GM21367 (cell line): ENCODE data around the gene FKBP7.
"Not testable (repeated sequence)": the region's sequence is repeated elsewhere in the genome, so short reads cannot be mapped to it uniquely, and the experiment has no call there.

Experiments
- ATAC-seq: cut with Tn5 transposase; IDR thresholded peaks from one replicate; pipeline ENCODE4 v1.9.1; 2021; ENCODE audit not compliant: unreplicated experiment

The FKBP7 gene

DNA sequence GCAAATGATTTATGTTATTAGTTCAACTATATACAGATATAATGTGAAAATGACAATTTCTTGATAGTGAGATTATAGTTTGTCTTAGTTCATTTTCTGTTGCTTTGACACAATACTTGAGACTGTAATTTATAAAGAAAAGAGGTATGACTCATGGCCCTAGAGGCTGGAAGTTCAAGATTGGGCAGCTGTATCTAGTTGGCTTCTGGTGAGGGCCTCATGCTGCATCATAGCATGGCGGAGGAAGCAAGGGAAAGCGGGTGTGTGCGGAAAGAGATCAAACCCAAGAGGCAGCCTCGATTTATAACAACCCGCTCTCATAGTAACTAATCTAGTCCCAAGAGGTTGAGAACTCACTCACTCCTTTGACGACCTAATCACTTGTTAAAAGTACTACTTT is 13.2 kb upstream of the FKBP7 start:
- ATAC-seq, result no peak

DNA sequence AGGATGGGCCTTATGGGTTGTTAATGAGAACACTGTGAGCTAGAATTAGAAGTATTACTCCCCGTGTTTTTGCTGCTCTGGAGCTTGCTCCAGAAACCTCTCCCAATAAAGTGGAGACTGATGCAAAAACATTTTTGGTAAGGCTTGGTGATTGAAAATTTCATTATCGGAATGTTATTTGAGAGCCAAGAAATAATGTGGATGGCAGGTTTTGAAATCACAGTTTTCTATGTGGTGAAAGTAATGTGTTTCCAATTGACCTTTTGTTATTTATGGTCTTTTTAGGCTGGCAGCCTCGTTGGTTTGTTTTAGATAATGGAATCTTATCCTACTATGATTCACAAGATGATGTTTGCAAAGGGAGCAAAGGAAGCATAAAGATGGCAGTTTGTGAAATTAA is 7.0 kb upstream of the FKBP7 start:
- ATAC-seq, result no peak

DNA sequence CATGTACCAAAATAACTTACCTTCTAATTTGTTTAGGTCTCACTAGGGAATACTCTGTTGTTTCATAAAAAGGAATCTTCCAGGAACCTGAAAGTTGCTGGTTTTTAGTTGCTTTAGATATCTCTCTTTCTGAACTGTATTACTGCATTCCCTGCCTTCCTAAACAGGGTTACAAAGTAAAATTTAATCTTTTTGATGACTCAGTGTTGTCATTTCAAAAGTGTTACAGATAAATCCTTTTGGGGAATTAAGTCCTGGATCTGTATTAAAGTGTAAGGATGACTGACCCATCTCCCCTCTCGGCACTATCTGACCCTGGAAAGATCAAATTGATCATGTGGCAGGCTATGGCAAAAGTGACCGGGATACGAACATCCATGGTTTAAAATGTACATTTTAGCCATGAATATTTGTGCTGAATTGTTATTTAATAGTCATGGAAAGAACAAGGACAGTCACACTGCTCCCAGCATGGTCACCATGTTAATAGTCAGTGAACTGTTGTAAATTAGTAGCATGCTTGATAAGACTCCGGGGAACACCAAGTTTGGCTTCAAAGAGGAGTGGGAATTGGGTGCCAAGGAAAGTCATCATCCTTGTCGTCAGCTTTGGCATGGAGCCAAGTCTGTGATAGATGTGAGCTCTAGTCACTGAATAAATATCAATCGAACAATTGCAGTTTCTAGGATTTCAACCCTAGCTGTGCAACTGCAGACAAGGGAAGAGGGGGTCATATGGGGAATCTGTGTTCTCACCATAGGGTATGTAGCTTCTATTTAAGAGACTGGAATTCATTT is 6.0 kb upstream of the FKBP7 start:
- no peak for ATAC-seq

DNA sequence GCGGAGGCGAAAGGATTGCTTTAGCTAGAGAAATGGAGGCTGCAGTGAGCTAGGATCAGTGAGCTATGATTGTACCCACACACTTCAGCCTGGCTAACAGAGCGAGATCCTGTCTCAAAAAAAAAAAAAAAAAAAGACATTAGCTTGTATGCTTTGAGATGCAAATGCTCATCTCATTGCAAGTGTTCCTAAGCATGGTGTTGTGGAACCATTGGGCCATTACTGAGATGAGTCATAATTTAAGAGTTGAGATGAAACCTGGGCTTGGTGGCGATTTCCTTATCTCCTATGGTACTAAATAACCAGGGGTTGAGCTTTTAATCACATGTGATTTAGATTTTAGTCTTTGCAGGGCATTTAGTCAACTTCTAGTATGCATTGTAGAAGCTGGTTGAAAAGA is 4.0 kb upstream of the FKBP7 start:
- ATAC-seq, result peak; percentile 30

DNA sequence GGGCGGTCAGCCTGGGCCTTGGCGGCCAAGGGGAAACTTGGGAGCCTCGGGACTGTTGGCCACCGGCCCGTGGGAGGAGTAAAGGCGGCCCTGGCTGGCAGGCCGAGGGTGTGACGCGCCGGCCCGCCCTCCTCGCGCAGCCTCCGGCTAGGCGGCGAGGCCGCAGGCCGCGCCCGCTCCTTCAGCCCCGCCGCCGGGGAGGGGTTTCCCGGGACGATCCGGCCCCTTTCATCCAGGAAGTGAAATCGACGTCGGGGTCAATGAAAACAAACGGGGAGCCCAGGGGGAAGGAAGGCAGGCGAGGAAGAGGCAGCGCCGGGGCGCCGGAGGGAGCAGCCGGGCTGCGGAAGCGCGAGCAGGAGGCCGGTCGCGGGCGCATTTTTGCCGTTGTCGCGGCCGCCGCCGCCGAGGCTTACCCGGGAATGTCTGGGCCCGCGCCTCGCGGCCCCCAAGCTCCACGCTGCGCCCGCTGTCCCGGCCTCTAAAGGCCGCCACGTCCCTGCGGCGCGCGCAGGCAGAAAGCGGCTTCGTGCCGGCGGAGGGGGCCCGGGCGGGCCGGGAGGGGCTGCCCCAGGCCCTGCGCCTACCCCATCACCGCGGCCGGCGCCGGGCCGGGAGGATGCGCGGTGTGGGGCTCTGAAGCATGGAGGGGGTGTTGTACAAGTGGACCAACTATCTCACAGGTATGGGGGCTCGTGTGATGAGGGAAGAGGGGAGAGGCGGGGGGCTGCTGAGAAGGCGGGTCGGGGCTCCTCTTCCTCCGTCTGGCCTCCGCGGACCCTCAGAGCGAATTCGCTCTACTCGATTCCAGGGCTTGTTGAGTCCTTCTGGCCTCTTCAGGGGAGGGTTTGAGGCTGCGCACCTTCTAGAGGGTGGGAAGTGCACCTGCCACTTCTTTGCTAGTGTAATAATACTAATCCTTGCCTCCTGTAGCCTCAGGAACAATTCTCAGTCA is 2.1 kb upstream of the FKBP7 start, which contains the start of gene PLEKHA3:
Gene PLEKHA3 (plus strand): TSS at position 231 of the 955 bp plus-strand sequence. CDS start 413 bp downstream, at position 644.
- ATAC-seq, result peak; percentile 63

DNA sequence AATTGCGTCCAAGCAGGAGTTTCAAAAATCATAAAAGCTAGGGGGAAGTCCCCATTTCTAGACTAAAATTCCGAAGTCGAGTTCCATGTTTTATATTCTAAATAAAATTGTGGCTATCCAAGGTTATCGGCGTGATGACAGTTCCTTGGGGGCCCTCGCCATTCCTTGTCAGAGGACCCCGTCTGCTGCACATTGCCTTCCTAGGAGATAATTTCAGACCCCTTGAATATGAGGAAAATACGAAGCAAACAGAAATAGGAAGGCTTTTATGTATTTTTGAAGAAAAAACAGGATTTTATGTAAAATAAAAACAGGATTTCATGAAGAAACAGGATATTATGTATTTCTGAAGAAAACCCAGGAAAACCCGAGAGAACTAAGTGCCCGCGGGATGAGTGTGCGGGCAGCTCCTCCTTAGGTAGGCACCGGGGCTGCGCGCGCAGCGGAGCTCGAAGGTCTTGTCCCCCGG is 1.4 kb upstream of the FKBP7 start:
- no peak for ATAC-seq

DNA sequence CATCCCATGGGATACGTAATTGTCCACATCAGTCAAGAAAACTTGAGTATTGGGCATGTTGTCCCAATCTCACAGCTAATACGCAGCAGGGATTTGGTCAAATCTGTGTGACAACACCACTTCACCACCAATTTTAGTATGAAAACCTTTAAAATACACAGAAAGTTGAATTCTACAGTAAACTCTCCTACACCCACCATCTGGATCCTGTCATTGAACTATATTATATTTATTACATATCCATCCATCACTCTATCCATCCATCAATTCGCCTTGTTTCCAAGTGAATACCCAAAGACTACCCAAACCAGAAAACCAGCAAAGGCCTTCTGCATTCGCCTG is 846 bp upstream of the FKBP7 start:
- no peak for ATAC-seq

DNA sequence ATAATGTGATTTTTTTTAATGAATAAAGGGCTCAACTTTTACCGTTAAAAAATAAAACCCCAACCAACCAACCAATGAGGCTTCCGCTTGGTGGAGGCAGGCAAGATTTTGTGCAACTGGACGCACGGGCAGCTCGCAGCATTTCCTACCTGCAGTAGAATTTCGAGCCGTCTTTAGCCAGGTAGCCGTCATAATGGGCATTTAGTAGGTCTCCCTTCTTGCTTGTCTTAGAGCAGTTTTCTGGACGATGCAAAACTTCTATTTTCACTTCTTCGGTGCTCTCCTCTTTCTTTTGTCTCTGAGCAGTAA is 316 bp downstream of the FKBP7 start:
- ATAC-seq, result no peak

DNA sequence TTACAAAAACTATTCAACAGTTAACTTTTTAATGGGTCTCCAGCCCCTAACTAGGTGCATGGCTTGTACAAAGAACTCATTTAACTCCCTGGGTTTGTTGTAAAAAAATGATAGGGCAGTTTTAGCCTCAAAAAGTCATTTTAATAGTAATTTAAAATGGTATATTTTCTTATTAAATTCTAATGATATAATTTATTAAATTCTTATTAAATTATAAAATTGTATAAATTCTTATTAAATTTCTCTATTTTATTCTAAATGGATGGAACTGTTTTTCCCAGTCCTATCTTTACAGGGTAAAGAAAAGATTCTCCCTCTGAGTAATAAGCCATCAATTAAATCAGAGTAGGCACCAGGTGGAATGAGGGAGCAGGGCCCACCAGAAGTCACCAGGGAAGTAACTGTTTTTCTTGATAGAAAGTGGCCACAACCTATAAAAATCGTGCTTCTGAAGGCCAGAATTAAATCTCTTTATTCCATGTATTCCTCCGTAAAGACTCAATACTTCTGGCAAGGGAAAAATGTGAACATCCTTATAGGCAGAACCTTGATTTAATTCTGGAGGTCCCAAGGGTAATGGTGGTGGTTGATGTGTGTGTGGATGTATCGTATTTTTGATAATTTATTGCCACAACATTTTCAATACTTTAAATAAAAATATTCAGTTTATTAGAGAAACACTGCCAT is 814 bp downstream of the FKBP7 start:
- ATAC-seq, result no peak

DNA sequence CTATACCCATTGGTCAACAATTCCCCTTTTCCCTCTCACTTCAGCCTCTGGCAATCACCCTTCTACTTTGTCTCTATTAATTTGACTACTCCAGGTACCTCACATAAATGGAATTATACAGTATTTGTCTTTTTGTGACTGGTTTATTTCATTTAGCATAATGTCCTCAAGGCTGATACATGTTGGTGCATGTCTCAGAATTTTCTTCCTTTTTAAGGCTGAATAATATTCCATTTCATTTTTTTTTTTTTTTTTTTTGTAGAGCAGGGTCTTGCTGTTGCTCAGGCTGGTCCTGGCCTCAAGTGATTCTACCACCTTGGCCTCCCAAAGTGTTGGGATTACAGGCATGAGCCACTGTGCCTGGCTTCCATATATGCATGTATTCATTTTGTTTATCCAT is 1.9 kb downstream of the FKBP7 start:
- ATAC-seq, result no peak

DNA sequence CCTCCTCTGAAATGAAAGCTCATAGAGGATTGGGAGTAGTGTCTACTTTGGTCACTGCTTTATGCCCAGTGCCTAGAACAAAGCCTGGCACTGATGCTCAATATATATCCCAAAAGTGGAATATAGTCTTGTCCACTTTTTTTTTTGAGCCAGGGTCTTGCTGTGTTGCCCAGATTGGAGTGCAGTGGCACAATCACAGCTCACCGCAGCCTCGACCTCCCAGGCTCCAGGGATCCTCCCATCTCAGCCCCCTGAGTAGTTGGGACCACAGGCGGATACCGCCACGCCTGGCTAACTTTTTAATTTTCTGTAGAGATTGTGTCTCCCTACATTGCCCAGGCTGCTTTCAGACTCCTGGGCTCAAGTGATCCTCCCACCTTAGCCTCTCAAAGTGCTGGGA is 3.8 kb downstream of the FKBP7 start:
- ATAC-seq, result no peak

DNA sequence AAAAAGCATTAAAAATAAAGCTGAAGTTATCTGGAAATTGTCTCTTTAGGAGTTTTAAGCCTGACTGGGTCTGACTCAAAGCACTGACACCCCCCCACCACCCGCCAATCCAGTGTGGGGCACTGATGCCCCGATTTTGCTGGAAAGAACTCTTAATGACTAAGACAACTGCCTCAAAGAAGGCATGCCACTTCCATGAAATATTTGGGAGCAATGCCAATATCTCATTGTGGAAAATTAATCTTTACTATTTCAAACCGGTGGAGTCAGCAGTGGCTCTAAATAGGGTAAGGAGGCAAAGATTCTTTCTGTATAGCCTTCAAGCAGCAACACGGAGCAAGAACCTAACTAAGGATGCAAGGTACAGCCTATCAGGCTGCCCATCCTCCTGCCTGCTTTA is 4.5 kb downstream of the FKBP7 start:
- ATAC-seq, result no peak

DNA sequence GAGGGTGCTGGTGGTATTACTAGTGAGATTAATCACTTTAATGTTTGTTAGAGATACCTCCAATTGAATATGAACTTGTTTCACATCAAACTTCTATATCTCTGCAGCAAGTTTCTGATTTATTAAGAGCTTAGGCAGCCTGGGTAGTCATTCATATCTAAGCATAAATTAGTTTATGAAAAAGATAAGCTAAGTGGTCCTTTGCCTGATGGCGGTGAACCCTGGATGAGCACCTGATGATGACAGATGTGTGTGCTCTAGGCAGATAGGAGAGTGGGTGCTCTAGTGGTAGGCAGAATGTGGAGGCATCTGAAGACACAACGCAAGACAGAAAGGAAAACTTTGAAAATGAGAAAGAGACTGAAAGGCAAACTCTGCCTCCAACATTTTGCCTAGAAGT is 5.0 kb downstream of the FKBP7 start:
- ATAC-seq, result no peak

DNA sequence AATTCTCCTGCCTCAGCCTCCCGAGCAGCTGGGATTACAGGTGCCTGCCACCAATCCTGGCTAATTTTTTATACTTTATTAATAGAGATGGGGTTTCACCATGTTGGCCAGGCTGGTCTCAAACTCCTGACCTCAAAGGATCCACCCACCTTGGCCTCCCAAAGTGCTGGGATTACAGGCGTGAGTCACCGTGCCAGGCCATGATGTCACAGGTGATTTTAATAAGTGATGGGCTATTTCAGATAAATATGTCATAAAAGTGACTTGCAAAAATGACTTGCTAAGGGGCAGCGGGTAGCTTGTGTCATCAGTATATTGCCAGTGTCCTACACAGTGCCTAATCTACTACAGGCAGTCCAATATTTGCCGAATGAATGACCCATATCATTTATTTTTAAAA is 7.1 kb downstream of the FKBP7 start:
- not testable (repeated sequence) for ATAC-seq

DNA sequence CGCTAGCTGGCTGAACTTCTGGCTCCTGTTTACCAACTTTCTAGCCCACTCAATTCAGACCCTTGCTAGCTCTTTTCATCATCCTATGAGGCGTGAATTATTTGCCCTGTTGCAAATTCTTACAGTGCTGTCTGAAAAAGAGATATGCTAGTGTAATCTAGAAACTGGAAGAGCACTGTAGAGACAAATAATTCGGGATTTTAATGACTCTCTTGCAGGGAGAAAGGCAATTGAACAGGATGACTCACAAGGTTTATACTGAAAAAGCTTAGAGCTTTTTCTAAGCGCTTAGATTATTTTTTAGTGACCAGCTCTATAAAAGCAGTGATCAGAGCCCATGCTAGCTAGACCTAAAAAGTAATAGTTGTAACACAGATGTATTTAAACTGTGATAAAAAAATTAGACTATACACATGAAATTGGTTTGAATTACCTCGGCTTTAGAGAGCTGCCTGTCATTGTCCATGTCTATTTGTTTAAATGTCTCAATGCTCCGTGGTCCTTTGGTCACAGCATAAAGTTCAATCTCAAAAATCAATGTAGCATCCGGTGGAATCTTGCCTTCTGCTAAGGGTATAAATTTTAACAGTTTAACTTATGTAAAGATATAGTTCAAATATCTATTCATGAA is 9.1 kb downstream of the FKBP7 start:
- ATAC-seq, result no peak

DNA sequence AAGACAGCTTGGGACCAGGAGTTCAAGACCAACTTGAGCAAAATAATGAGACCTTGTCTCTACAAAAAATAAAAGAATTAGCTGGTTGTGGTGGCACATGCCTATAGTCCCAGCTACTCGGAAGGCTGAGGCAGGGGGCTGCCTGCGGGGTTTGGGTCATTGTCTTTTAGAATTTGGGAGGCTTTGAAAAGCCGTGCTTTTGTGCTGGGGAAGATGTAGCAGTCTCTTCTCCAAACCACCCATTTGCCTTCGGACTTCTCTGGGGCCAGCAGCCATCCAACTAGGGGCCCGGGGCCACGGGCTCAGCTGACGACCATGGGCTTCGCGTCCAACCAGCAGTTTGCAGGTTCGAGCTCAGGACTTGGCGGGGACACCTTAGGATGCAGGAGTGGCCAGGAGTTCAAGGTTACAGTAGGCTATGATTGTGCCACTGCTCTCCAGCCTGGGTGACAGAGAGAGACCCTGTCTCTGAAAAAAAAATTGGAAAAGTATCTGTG is 21.0 kb downstream of the FKBP7 start:
- ATAC-seq, result no peak

DNA sequence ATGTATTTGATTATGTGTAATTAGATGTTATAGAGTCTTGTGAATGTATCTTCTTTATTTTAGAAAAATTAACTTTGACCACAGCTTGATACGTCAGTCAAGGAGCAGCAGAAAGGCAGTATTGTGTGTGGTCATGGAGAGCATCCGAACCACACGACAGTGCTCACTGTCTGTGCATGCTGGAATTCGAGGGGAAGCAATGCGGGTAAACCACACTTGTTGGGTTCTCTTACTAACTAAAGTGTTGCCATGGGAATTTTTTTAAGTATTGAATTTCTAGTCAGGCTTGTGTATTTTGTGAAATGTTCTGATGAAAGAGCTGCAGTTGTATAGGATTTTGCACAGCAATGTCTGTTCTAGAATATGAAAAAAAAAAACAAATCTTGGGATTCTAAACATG is 22.5 kb downstream of the FKBP7 start:
- ATAC-seq, result no peak

DNA sequence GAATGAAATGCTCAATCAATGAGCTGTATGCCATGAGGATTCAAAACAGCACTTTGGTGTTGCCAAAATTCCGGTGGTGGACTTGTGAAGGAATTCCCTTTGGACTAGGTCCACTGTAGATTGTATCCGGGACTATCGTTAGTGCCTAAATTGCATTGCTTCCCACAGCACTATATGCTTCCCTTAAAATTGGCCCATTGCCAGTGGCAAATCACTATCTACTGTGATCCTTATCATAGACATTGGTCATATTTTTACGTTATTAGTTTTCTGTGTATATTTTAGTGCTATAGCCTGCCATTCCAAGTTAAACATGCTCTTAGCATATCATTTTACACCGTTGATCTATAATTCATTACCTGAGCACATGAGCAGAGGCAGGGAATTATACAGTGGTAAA is 25.5 kb downstream of the FKBP7 start:
- ATAC-seq, result no peak

DNA sequence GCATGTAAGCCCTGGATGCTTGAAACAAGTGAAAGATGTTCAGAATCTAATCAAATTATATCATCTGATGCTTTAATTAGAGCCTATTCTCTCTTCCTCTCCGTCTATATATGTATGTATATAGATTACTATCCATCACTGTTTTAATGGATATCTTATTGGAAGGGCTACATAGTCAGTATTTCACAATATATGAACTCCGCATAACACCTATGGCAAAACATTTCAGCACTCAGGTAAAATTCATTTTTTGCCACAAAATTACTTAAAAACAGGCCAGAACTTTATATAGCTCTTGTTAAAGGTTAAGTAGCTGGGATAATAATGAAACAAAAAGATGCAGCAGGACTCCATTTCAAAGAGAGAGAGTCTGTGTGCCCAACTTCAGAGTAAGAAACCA is 26.1 kb downstream of the FKBP7 start:
- ATAC-seq, result no peak

DNA sequence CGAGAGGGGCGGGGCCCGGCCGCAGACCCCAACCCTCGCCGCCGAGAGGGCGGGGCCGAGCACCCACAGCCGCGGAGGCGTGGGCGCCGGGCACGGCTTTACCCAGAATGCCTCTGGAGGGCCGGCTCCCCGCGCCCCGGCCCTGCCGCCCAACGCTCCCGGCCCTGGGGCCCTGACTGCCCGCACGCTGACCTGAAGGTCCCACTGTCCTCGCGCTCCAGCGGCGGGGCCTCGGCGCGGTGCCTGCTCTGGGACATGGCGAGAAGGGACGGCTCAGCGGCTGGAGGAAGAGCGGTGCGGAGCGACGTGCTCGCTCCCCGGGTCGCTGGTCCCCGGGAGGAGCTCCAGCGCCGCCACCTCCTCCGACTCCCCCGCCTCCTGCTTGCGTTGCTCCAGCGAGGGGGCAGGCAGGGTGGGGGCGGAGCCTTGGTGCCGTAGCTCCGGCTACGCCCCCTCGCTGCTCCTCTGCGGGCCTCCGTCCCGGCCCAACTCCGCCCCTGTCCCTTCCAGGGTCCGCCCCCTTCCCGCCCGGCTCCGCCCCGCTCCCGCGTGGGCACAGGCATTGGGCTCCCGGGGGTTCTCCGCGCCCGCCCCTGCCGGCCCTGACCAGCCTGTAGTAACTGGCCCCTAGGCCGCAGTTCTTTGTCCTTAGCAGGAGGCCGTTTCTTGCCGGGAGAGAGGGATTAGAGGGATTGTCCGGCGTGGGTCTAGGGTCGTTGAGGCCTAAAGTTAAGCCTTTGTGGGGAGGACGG is 27.4 kb downstream of the FKBP7 start, which contains the start of the genes PJVK and PRKRA:
Gene PJVK (plus strand): TSS at position 605 of the 752 bp plus-strand sequence. CDS start 2,032 bp downstream, outside the sequence.
Gene PRKRA (minus strand): TSS at position 402 of the 752 bp plus-strand sequence. CDS start 145 bp downstream, at position 257.
- peak; percentile 82 for ATAC-seq
